M059J (cell line): ENCODE measurements around the gene ST3GAL2. TPM values are rescaled to one million over a fixed set of nuclear protein-coding genes. Genes with fewer than 3 reads are reported as not detected.

Experiments used
- DNase-seq: peaks from one replicate; pipeline ENCODE4 v3.0.0-alpha.2; 2012; ENCODE audit warnings: low read depth
- total RNA-seq: library from RNA; depleted of rRNA; stranded (reverse); fragments of >200 nt; shearing (Covaris generic); gene quantifications from 2 replicates; pipeline ENCODE4 v1.2.3, GENCODE V29; 2014

Gene ST3GAL2
- total RNA-seq, 1 experiment from 2014 or later: 32.2 TPM

DNA sequence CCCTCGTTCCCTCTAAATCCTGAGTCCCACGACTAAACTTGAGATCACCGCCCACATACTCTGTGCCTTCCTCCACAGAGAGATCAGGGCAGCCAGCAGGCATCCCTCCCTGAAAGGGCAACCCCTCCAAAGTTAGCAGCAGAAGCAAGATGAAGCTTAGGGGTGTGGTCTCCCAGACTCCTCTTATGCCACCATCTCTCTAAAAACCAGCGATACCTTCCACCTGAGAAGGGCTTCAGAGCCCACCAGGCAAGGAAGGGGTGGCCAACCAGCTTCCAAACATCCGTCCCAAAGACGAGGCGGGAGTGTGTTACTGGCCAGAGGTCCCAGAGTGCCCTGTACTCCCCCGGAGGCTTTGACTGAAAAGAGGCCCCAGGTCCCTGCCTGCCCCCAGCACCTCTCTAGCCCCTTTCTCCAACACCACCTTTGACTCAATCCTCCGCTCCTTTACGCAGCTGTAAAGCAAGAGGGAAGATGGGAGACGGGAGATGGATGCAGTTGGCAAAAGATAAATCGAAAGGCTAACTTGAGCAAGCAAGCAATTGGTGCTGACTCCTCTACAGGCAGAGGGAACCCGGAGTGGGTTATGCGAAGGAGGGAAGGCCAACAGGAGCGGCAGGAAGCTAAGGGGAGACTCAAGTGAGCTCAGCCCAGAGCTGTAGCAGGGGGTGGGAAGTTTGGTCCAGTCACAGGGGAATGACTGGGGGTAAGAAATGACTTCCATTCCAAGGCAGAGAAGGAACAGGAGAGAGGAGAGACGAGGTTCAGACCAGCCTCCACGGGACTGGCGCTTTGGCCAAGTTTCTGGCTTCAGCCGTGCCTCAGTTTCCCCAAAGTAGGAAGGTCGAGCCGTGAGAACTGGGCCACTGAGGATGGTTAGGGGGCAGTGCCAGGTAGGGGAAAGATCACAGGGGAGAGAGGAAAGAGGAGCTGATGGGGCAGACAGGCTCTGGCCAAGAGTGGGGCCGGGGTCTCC, 1.0 kb downstream of the ST3GAL2 start:
- DNase-seq: peak; percentile 64

GRCh38 chr16:70437017-70437581, 1.8 kb downstream of the ST3GAL2 start:
- peak; percentile 89 for DNase-seq

GRCh38 chr16:70434484-70435260, 4.2 kb downstream of the ST3GAL2 start:
- DNase-seq: no peak

- peak; percentile 86 for DNase-seq
Measured at GRCh38 chr16:70433458-70434103, 5.3 kb downstream of the ST3GAL2 start.

DNA sequence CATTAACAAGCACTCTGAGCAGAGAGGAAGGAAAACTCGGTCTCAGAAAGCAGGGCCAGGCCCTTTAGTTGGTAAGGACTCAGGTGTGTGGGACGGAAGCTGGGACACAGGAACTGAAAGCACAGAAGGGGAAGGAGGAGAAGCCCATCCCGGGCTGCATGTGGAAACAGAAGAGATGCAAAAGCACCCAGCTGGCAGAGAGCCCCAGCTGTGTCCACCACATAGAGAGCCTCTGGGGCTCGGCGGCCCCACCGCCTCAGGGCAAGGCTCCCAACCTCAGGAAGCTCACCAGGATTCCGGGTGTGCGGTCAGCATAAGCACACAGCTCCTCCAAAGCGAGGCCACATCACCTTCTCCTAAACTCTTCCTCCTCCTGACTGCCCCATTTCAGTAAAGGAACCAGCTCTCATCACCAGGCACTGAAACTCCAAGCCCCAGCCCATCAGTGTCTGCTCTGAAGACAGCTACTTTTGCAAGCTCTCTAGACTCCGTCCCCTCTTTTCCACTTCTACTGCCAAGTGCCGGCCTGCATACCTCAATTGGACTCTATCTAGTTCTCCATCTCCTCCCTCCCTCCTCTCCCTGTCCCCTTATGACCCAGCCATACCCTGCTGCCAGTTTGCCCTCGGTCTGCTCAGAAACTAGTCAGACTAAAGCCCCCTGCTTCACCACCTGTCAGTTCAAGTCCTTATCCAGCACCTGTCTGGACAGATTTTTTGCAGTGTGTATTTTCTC, 6.0 kb downstream of the ST3GAL2 start:
- peak; percentile 88 for DNase-seq

GRCh38 chr16:70432356-70432722, 6.6 kb downstream of the ST3GAL2 start:
- DNase-seq: no peak

- DNase-seq: no peak
Measured at GRCh38 chr16:70430667-70431536, 8.0 kb downstream of the ST3GAL2 start.

DNA sequence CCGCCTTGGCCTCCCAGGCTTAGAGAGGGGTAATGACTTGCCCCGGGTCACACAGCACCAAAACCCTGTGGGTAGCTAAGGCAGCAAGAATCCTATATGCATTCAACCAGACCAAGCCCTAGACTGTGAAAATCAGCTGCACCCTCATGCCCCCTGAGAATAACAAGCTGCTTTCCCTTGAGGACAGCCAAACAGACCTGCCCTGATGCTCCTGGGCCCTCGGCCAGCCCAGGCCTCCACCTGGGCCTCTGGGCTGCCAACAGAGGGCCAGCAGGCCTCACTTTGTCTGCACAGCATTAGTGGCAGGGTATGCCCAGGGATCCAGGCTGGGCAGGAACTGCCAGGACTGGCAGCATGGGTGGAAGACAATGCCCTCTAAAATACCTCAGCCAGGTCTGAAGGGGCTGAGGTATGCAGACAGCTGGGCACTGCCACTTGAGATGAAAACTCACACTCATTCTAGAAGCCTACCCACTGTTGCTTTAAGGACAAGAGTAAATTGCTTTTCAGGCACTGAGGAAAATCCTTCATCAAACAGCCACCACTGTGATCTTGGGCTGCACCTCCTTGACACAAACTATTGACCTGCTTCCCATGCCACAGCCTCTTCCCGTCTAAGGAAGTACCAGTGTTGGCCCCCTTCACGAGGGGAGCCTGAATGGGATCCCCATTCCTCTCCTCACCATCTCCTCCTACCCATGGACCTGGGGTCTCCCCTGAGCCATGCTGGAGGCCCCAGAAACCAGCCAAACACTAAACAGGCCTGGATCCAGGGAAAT, 8.8 kb downstream of the ST3GAL2 start:
- DNase-seq: no peak

- DNase-seq: peak; percentile 99
Measured at GRCh38 chr16:70428178-70428998, 10.5 kb downstream of the ST3GAL2 start.

GRCh38 chr16:70427786-70428177, 11.1 kb downstream of the ST3GAL2 start:
- DNase-seq: no peak

- DNase-seq: no peak
Measured at GRCh38 chr16:70422543-70422942, 16.4 kb downstream of the ST3GAL2 start.

DNA sequence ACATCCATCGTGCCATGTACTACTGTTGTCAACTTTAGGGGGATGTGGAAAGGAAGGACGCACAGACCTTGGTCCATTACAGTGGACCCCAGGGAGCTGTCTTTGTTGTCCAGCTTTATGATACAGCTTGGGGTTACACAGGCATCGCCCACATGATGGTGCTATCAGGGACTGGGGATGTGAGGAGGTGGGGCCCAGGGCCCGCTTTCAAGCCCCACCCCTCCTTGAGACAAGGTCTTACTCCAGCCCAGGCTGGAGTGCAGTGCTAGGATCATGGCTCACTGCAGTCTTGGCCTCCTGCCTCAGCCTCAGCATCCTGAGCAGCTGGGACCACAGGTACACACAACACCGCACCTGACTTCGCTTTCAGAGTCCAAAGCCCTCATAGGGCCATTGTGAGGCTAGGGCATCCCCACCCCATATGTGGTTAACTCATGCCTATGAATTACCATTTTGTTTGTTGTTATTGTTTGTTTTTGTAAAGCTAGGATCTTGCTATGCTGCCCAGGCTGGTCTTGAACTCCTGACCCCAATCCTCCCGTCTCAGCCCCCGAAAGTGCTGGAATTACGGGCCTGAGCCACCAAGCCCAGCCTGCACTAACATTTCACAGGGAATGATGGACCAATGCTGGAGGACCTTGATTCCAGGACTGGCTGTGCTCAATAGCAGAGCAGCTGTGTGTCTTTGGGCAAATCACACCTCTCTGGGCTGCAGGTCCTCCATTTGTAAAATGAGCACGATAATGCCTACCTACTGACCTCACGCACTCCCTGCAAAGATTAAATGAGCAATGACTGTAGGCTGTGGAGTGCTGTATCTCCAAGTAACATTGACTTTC, 17.2 kb downstream of the ST3GAL2 start:
- DNase-seq: no peak

- DNase-seq: no peak
Measured at GRCh38 chr16:70421014-70421413, 17.9 kb downstream of the ST3GAL2 start.

- no peak for DNase-seq
Measured at GRCh38 chr16:70419384-70420327, 19.2 kb downstream of the ST3GAL2 start.

DNA sequence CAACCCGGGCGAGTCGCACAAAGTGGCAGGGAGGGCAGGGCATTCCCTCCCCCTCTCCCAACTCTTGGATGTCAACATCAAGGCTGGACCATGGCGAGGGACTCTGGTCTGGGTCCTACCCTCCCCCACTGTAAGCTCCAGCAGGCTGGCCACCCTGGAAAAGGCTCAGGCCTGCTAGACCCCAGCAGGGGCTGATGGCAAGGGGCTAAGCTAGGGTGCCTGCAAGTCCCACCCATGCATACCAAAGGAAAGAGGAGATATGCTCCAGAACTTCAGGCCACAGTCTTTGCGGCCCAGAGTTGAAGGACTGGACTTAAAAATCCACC, 19.9 kb downstream of the ST3GAL2 start:
- no peak for DNase-seq

DNA sequence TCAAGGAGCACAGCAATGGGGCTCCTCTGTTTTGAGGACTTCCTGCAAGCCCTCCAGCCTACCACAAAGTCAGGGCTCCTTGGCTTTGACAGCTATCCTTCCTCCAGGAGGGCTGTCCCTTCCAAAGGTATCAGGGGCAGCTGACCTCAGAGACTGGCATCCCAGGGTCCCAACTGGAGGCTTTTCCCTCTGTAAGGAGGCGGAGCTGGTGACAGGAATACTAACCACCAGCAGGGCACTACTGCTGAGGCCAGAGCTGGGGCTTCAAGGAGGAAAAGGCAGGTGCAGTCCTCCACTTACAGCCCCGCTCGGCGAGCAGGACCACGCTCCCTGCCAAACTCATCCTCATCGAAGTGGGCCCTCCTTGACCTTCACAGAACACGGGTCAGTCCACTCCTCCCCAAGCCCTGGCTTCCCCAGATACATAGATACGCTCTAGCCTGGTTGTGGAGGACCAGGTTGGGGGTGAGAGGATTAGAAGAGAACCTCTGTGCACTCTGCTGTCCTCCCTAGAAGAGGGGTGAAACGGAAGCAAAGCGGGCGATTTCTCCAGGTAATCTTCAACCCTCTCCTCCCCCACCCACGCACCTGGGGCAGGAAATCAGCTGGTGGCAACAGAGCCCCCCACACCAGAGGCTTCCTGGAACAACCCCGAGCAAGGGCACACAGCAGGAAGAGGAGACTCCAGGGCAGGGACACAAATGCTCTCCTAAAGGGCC, 20.5 kb downstream of the ST3GAL2 start:
- DNase-seq: no peak
